ENCODE measurements around the gene PTF1A. TPM values are rescaled to one million over a fixed set of nuclear protein-coding genes. Genes with fewer than 3 reads are reported as not detected.

The PTF1A gene
- total and polyA plus RNA-seq, 9 of the 15 experiments (the other 6 are each of a cell fraction or from before 2014, with no cell fraction given) = not detected

DNA sequence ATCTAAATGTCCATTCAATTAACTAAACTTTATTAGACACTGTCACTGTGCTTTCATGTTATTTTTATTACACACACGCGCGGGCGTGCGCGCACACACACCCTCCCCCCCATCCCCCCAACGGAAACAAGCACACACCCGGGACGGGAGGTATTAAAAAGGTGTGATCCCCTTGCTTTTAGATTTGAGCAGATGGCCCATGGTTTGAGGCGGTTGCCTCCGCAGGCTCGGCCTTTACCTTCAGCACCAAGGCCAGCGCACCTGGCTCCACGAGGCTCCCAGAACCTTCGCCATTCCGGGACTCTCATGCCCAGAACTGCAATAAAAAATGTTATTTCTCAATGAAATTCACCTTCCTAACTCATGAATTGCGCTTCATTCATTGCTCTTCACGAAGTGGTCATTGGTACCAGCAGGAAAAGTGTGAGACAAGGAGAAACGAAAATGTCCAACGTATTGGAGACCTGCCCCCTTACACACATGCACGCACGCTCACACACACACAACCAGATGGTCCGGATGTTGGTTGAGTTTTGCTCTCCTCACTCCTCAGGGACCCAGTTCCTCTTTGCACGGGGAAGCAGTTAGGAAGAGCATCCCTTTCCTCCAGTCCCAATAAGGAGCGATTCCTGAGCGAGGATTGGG is 20.8 kb upstream of the PTF1A start (continued):
- TF ChIP-seq, protein P1, sequence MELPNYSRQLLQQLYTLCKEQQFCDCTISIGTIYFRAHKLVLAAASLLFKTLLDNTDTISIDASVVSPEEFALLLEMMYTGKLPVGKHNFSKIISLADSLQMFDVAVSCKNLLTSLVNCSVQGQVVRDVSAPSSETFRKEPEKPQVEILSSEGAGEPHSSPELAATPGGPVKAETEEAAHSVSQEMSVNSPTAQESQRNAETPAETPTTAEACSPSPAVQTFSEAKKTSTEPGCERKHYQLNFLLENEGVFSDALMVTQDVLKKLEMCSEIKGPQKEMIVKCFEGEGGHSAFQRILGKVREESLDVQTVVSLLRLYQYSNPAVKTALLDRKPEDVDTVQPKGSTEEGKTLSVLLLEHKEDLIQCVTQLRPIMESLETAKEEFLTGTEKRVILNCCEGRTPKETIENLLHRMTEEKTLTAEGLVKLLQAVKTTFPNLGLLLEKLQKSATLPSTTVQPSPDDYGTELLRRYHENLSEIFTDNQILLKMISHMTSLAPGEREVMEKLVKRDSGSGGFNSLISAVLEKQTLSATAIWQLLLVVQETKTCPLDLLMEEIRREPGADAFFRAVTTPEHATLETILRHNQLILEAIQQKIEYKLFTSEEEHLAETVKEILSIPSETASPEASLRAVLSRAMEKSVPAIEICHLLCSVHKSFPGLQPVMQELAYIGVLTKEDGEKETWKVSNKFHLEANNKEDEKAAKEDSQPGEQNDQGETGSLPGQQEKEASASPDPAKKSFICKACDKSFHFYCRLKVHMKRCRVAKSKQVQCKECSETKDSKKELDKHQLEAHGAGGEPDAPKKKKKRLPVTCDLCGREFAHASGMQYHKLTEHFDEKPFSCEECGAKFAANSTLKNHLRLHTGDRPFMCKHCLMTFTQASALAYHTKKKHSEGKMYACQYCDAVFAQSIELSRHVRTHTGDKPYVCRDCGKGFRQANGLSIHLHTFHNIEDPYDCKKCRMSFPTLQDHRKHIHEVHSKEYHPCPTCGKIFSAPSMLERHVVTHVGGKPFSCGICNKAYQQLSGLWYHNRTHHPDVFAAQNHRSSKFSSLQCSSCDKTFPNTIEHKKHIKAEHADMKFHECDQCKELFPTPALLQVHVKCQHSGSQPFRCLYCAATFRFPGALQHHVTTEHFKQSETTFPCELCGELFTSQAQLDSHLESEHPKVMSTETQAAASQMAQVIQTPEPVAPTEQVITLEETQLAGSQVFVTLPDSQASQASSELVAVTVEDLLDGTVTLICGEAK (IDR thresholded peaks at IDR 0.05) = peak; percentile 78
- TF ChIP-seq, protein P1 (CRISPR knock-in tag; IDR thresholded peaks at IDR 0.05) = peak; percentile 48; the same call in 1 of the 2 replicates
- TF ChIP-seq, protein P2, sequence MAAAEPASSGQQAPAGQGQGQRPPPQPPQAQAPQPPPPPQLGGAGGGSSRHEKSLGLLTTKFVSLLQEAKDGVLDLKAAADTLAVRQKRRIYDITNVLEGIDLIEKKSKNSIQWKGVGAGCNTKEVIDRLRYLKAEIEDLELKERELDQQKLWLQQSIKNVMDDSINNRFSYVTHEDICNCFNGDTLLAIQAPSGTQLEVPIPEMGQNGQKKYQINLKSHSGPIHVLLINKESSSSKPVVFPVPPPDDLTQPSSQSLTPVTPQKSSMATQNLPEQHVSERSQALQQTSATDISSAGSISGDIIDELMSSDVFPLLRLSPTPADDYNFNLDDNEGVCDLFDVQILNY (CRISPR knock-in tag; IDR thresholded peaks at IDR 0.05) = no peak
- TF ChIP-seq, protein P3, sequence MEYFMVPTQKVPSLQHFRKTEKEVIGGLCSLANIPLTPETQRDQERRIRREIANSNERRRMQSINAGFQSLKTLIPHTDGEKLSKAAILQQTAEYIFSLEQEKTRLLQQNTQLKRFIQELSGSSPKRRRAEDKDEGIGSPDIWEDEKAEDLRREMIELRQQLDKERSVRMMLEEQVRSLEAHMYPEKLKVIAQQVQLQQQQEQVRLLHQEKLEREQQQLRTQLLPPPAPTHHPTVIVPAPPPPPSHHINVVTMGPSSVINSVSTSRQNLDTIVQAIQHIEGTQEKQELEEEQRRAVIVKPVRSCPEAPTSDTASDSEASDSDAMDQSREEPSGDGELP (CRISPR knock-in tag; IDR thresholded peaks at IDR 0.05; ENCODE audit: borderline replicate concordance) = 0 out of 2 replicates have a peak, but pooled peaks have one; percentile 26
- TF ChIP-seq, protein P4, sequence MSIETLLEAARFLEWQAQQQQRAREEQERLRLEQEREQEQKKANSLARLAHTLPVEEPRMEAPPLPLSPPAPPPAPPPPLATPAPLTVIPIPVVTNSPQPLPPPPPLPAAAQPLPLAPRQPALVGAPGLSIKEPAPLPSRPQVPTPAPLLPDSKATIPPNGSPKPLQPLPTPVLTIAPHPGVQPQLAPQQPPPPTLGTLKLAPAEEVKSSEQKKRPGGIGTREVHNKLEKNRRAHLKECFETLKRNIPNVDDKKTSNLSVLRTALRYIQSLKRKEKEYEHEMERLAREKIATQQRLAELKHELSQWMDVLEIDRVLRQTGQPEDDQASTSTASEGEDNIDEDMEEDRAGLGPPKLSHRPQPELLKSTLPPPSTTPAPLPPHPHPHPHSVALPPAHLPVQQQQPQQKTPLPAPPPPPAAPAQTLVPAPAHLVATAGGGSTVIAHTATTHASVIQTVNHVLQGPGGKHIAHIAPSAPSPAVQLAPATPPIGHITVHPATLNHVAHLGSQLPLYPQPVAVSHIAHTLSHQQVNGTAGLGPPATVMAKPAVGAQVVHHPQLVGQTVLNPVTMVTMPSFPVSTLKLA (conservative IDR thresholded peaks at IDR 0.05) = peak in 1 of 2 experiments; percentile 61; a peak in 3 of 4 replicates
- TF ChIP-seq EHMT2 (IDR thresholded peaks at IDR 0.05) = peak; percentile 92
- peak in 1 of 2 experiments; percentile 44; a peak in 1 of 3 replicates for TF ChIP-seq CBX3 (IDR thresholded peaks at IDR 0.05; ENCODE audit: borderline replicate concordance in 1 of 2, low read length in 2 of 2)
- peak; percentile 90 for TF ChIP-seq MIER1 (IDR thresholded peaks at IDR 0.05; ENCODE audit: low read depth)
